OCI-LY7 (cell line): ENCODE results near the gene PTCHD4. TPM values are rescaled to one million over a fixed set of nuclear protein-coding genes. Genes with fewer than 3 reads are reported as not detected.

ENCODE experiments used
- Bru-seq: library from RNA; stranded (reverse); fragments of 400-500 nt; gene quantifications from one replicate; lab custom pipeline; 2021; lab: Mats Ljungman, UMichigan
- BruChase-seq, 2 experiments: library from RNA; stranded (reverse); fragments of 400-500 nt; gene quantifications; one replicate each; lab custom pipeline; 2021; lab: Mats Ljungman, UMichigan
- BruUV-seq: library from RNA; stranded (reverse); fragments of 400-500 nt; replicated peaks from 2 replicates; lab custom pipeline; 2021; lab: Mats Ljungman, UMichigan
- CTCF ChIA-PET: fragments of 300-600 bp; sonication (Branson Sonifier 250); formaldehyde crosslinking; loops from one replicate; lab custom pipeline; 2022; ENCODE audit warnings: antibody characterized with exemption; ENCODE audit not compliant: unreplicated experiment; lab: Charles Lee
- POLR2A ChIA-PET: fragments of 300-600 bp; sonication (Branson Sonifier 250); formaldehyde crosslinking; loops from one replicate; lab custom pipeline; 2022; ENCODE audit warnings: antibody characterized with exemption; lab: Charles Lee
- DNase-seq: peaks from one replicate; pipeline ENCODE4 v3.0.0-alpha.2; 2015; ENCODE audit warnings: low spot score
- H2AFZ ChIP-seq: fragments of 200-600 bp; sonication (generic), shearing (Covaris generic); 2 replicates; pipeline ENCODE4 v1.6.1; 2014; ENCODE audit warnings: mild to moderate bottlenecking, antibody characterized with exemption, low read length, moderate library complexity
- H3K27ac ChIP-seq: fragments of 200-600 bp; sonication (generic); 2 replicates; pipeline ENCODE4 v1.5.1; 2014; ENCODE audit warnings: mixed run types, low read depth, mild to moderate bottlenecking, moderate library complexity, low read length, inconsistent platforms; ENCODE audit not compliant: poor library complexity, severe bottlenecking
- H3K36me3 ChIP-seq: fragments of 200-600 bp; sonication (generic); 2 replicates; pipeline ENCODE4 v1.6.1; 2014; ENCODE audit warnings: mild to moderate bottlenecking, antibody characterized with exemption, low read length, moderate library complexity, mixed read lengths; ENCODE audit not compliant: insufficient read depth
- H3K4me1 ChIP-seq: fragments of 200-600 bp; sonication (generic); 2 replicates; pipeline ENCODE4 v1.5.1; 2014; ENCODE audit warnings: mild to moderate bottlenecking, low read length; ENCODE audit not compliant: insufficient read depth, poor library complexity, severe bottlenecking
- H3K4me2 ChIP-seq: fragments of 200-600 bp; sonication (generic); 2 replicates; pipeline ENCODE4 v1.6.1; 2014; ENCODE audit warnings: mild to moderate bottlenecking, low read length
- H3K4me3 ChIP-seq: fragments of 200-600 bp; sonication (generic); 2 replicates; pipeline ENCODE4 v1.5.1; 2014; ENCODE audit warnings: mild to moderate bottlenecking, low read depth, low read length; ENCODE audit not compliant: poor library complexity, severe bottlenecking
- H3K79me2 ChIP-seq: fragments of 200-600 bp; sonication (generic); 2 replicates; pipeline ENCODE4 v1.6.1; 2016; ENCODE audit warnings: low read depth, mild to moderate bottlenecking, low read length, moderate library complexity, mixed read lengths; ENCODE audit not compliant: insufficient read depth
- H3K9me2 ChIP-seq: fragments of 200-600 bp; sonication (generic); 2 replicates; pipeline ENCODE4 v1.6.1; 2016; ENCODE audit warnings: mild to moderate bottlenecking, low read length, mixed read lengths; ENCODE audit not compliant: insufficient read depth
- H3K9me3 ChIP-seq: fragments of 200-600 bp; sonication (generic); 2 replicates; pipeline ENCODE4 v1.6.1; 2014; ENCODE audit warnings: mild to moderate bottlenecking, mixed run types, low read length, mixed read lengths
- H4K20me1 ChIP-seq: fragments of 200-600 bp; sonication (generic); 2 replicates; pipeline ENCODE4 v1.6.1; 2014; ENCODE audit warnings: mild to moderate bottlenecking, antibody characterized with exemption, low read length, moderate library complexity, mixed read lengths; ENCODE audit not compliant: insufficient read depth
- CTCF ChIP-seq: fragments of 200-600 bp; sonication (generic); conservative IDR thresholded peaks from 2 replicates; pipeline ENCODE4 v1.5.1; 2014; ENCODE audit warnings: mild to moderate bottlenecking, antibody characterized with exemption, low read length, moderate library complexity, mixed read lengths
- EZH2phosphoT487 ChIP-seq: fragments of 200-600 bp; sonication (generic); IDR thresholded peaks from 2 replicates; pipeline ENCODE4 v1.6.1; 2018; ENCODE audit warnings: low read depth, borderline replicate concordance, mild to moderate bottlenecking, mixed run types, antibody characterized with exemption, low read length, moderate library complexity, mixed read lengths
- intact Hi-C: fragments of 100-400 bp; cut with micrococcal nuclease; formaldehyde crosslinking; loops from one replicate; pipeline ENCODE4 v1.10.0; 2022; ENCODE audit not compliant: unreplicated experiment
- long read RNA-seq: library from polyadenylated mRNA; stranded (forward); transcript quantifications from one replicate; pipeline ENCODE4 v2.0.0, GENCODE V29; 2022
- total RNA-seq, 2 experiments: library from RNA; depleted of rRNA in 1 of 2; stranded (reverse); fragments of >200 nt in 1 of 2; shearing (Covaris generic) in 1 of 2; gene quantifications; 2 replicates each; pipeline ENCODE4 v1.2.3, GENCODE V29; 2014 to 2022

The PTCHD4 gene
- total RNA-seq (2014; rRNA removed; shearing (Covaris generic)) (not detected in 2 replicates), total RNA-seq (2022) (not detected in 2 replicates), Bru-seq, nascent RNA (not detected), BruChase-seq, experiment 1, labeled RNA remaining after a 6-hour chase (not detected), BruChase-seq, experiment 2, labeled RNA remaining after a 2-hour chase (not detected)
- long read RNA-seq: 0 reads

DNA sequence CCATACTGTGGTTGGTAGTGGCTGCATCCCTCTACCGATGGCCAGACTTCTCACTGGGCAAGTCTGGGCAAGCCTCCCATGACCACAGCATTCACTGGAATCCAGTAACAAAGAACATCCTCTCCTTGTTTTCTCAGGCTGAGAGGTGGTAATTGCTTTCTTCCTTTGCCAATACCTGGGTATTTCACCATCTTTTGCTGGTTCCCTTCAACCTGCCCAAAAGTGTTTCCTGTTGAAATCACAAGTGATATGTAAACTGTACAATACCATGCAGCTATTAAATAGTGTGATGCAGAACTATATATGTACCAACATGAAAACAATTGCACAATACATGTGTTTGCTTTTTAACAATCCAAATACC is at the start of gene PTCHD4:
PTCHD4 (minus strand) TSS at position 55 of the 364 bp plus-strand sequence. CDS start 42,240 bp downstream, outside the sequence.
- no TSS peak for BruUV-seq
- H3K36me3 ChIP-seq: no peaks in the 10 kb centered on the region
- H3K4me3 ChIP-seq: no peak within 1 kb of the TSS
- TF ChIP-seq CTCF (no peak), EZH2phosphoT487 (no peak)
- no peak for DNase-seq
- H4K20me1 ChIP-seq: no peaks in the 10 kb centered on the region
- no peaks in the 10 kb centered on the region for H3K4me1 ChIP-seq
- no peaks in the 10 kb centered on the region for H3K79me2 ChIP-seq
- H3K4me2 ChIP-seq: no peak within 1 kb of the TSS
- ChIA-PET POLR2A (no interaction called here), CTCF (no interaction called here)
- H3K27ac ChIP-seq: no peak within 1 kb of the TSS
- no peaks in the 10 kb centered on the region for H3K9me3 ChIP-seq
- intact Hi-C loops: no loop called here
- H3K9me2 ChIP-seq: no peaks in the 10 kb centered on the region
- no peak within 1 kb of the TSS; the same call in 1 of the 2 replicates for H2AFZ ChIP-seq

- TF ChIP-seq EZH2phosphoT487: no peak
- no peak for TF ChIP-seq CTCF
- Histone ChIP-seq H4K20me1 (no peaks in the 10 kb centered on the region), H3K79me2 (no peaks in the 10 kb centered on the region), H3K4me3 (no peak overlapping the region), H3K4me2 (no peak overlapping the region), H3K9me3 (no peaks in the 10 kb centered on the region), H3K9me2 (no peaks in the 10 kb centered on the region), H2AFZ (no peak overlapping the region), H3K27ac (no peak overlapping the region), H3K4me1 (no peaks in the 10 kb centered on the region), H3K36me3 (no peaks in the 10 kb centered on the region)
- ChIA-PET POLR2A (no interaction called here), CTCF (no interaction called here)
- intact Hi-C loops: no loop called here
- no TSS peak for BruUV-seq
- DNase-seq: no peak
These were observed 40.1 kb upstream of the PTCHD4 start for GRCh38 chr6:48151142-48151541.

- Histone ChIP-seq H3K4me3 (no peak overlapping the region), H3K4me2 (no peak overlapping the region), H3K27ac (no peak overlapping the region), H3K79me2 (no peaks in the 10 kb centered on the region), H3K36me3 (no peaks in the 10 kb centered on the region), H3K9me3 (no peaks in the 10 kb centered on the region), H2AFZ (no peak overlapping the region), H3K9me2 (no peaks in the 10 kb centered on the region), H4K20me1 (no peaks in the 10 kb centered on the region), H3K4me1 (no peaks in the 10 kb centered on the region)
- no peak for DNase-seq
- ChIA-PET CTCF (no interaction called here), POLR2A (interaction anchor here (0.7 kb wide), 1 partner anchor 1950 kb away, joined by 3 read pairs; no protein-coding TSS in a partner anchor)
- TF ChIP-seq EZH2phosphoT487 (no peak), CTCF (no peak)
- BruUV-seq: no TSS peak
- intact Hi-C loops: no loop called here
These were observed 39.7 kb upstream of the PTCHD4 start for GRCh38 chr6:48150701-48151100.
